Stimulated activated CD4-positive, alpha-beta T cell treated with anti-CD3 and anti-CD28 coated beads, Interleukin-12 subunit alpha, Interleukin-12 subunit beta, amount 100 ng/mL, for 4 hours (primary cell): ENCODE data around the gene LRRIQ1.
"Not testable (repeated sequence)": the region's sequence is repeated elsewhere in the genome, so short reads cannot be mapped to it uniquely, and the experiment has no call there.

Experiments
- DNase-seq: peaks from one replicate; pipeline ENCODE4 v3.0.0-alpha.2; 2020

LRRIQ1 gene

GRCh38 chr12:85190728-85191127, 154.6 kb downstream of the LRRIQ1 start:
- no peak for DNase-seq

- not testable (repeated sequence) for DNase-seq
These were observed 167.7 kb downstream of the LRRIQ1 start for GRCh38 chr12:85203809-85204208.

- no peak for DNase-seq
These were observed 170.4 kb downstream of the LRRIQ1 start for GRCh38 chr12:85206543-85206942.

GRCh38 chr12:85224339-85224738, 188.2 kb downstream of the LRRIQ1 start:
- not testable (repeated sequence) for DNase-seq

- no peak for DNase-seq
These were observed 189.3 kb downstream of the LRRIQ1 start for GRCh38 chr12:85225501-85225900.

- no peak for DNase-seq
These were observed 201.2 kb downstream of the LRRIQ1 start for GRCh38 chr12:85237327-85237726.

GRCh38 chr12:85244561-85244960, 208.4 kb downstream of the LRRIQ1 start:
- DNase-seq: no peak

GRCh38 chr12:85253853-85254252, 217.7 kb downstream of the LRRIQ1 start:
- DNase-seq: no peak

- no peak for DNase-seq
These were observed 221.5 kb downstream of the LRRIQ1 start for GRCh38 chr12:85257671-85258070.

- no peak for DNase-seq
These were observed 224.3 kb downstream of the LRRIQ1 start for GRCh38 chr12:85260447-85260846.

- no peak for DNase-seq
These were observed 224.7 kb downstream of the LRRIQ1 start for GRCh38 chr12:85260896-85261295.

GRCh38 chr12:85266356-85266755, 230.2 kb downstream of the LRRIQ1 start:
- no peak for DNase-seq

- DNase-seq: no peak
These were observed 237.5 kb downstream of the LRRIQ1 start for GRCh38 chr12:85273381-85274314.

GRCh38 chr12:85274315-85274651, 238.1 kb downstream of the LRRIQ1 start:
- no peak for DNase-seq

GRCh38 chr12:85275374-85275773, 239.2 kb downstream of the LRRIQ1 start:
- no peak for DNase-seq

- DNase-seq: no peak
These were observed 241.0 kb downstream of the LRRIQ1 start for GRCh38 chr12:85277191-85277590.

GRCh38 chr12:85277900-85278597, 241.9 kb downstream of the LRRIQ1 start:
- no peak for DNase-seq

- DNase-seq: no peak
These were observed 242.7 kb downstream of the LRRIQ1 start for GRCh38 chr12:85278598-85279448.

GRCh38 chr12:85279449-85280164, 243.5 kb downstream of the LRRIQ1 start:
- DNase-seq: no peak

GRCh38 chr12:85280165-85280983, 244.2 kb downstream of the LRRIQ1 start, which contains the start of gene ALX1:
ALX1 (plus strand) TSS chr12:85280220; CDS start chr12:85280262, 42 bp downstream.
- no peak for DNase-seq

GRCh38 chr12:85280984-85281630, 245.0 kb downstream of the LRRIQ1 start:
- no peak for DNase-seq
